IMR-90 (cell line): ENCODE measurements around the gene GNG5. TPM values are rescaled to one million over a fixed set of nuclear protein-coding genes. Genes with fewer than 3 reads are reported as not detected.

Experiments used
- ATAC-seq: fragments of 200-7000 bp; cut with Tn5 transposase; 2 replicates; pipeline ENCODE4 v1.9.1; 2020; ENCODE audit warnings: low read depth, mild to moderate bottlenecking, moderate library complexity
- BruUV-seq: library from RNA; stranded (reverse); fragments of 400-500 nt; replicated peaks from 2 replicates; lab custom pipeline; 2021; lab: Mats Ljungman, UMichigan
- CTCF ChIA-PET: fragments of 300-600 bp; formaldehyde crosslinking; extraction: SDS; loops from one replicate; lab custom pipeline; 2021; ENCODE audit warnings: antibody characterized with exemption; lab: Yijun Ruan, JAX
- POLR2A ChIA-PET: fragments of 300-600 bp; sonication (Branson Sonifier 250); formaldehyde crosslinking; loops from one replicate; lab custom pipeline; 2022; ENCODE audit warnings: antibody characterized with exemption; ENCODE audit not compliant: unreplicated experiment; lab: Charles Lee
- DNase-seq: peaks from one replicate; pipeline ENCODE4 v3.0.0; 2013
- H2AFZ ChIP-seq: replicated peaks from 2 replicates; pipeline ENCODE3; 2013; ENCODE audit warnings: low read length, mild to moderate bottlenecking; ENCODE audit not compliant: poor library complexity
- H2AK5ac ChIP-seq: 2 replicates; pipeline ENCODE4 v1.6.1; 2013; ENCODE audit warnings: low read depth, low read length, inconsistent platforms
- H2AK9ac ChIP-seq: replicated peaks from 2 replicates; pipeline ENCODE3; 2013; ENCODE audit warnings: mild to moderate bottlenecking, low read depth, low read length, moderate library complexity; ENCODE audit not compliant: poor library complexity
- H2BK120ac ChIP-seq: 2 replicates; pipeline ENCODE4 v1.6.1; 2013; ENCODE audit warnings: low read depth, low read length, inconsistent platforms
- H2BK15ac ChIP-seq: 3 replicates; pipeline ENCODE4 v1.6.1; 2013; ENCODE audit warnings: low read depth, low read length, inconsistent platforms
- H2BK20ac ChIP-seq: 2 replicates; pipeline ENCODE4 v1.6.1; 2013; ENCODE audit warnings: low read depth, mild to moderate bottlenecking, inconsistent platforms, low read length, moderate library complexity
- H2BK5ac ChIP-seq: 2 replicates; pipeline ENCODE4 v1.6.1; 2013; ENCODE audit warnings: mild to moderate bottlenecking, low read depth, low read length, inconsistent platforms; ENCODE audit not compliant: poor library complexity, severe bottlenecking
- H3K14ac ChIP-seq: replicated peaks from 2 replicates; pipeline ENCODE4 v1.6.1; 2013; ENCODE audit warnings: low read depth, low read length, inconsistent platforms
- H3K18ac ChIP-seq: 2 replicates; pipeline ENCODE4 v1.6.1; 2013; ENCODE audit warnings: low read depth, low read length, control low read depth
- H3K23ac ChIP-seq: 2 replicates; pipeline ENCODE4 v1.6.1; 2013; ENCODE audit warnings: low read depth, low read length, inconsistent platforms
- H3K27ac ChIP-seq: 2 replicates; pipeline ENCODE4 v1.5.1; 2013; ENCODE audit warnings: mild to moderate bottlenecking, control low read depth, low read length; ENCODE audit not compliant: insufficient read depth
- H3K27me3 ChIP-seq: 2 replicates; pipeline ENCODE4 v1.6.1; 2013; ENCODE audit warnings: low read length; ENCODE audit not compliant: control insufficient read depth, insufficient read depth
- H3K36me3 ChIP-seq: 2 replicates; pipeline ENCODE4 v1.6.1; 2013; ENCODE audit warnings: low read length, mixed read lengths; ENCODE audit not compliant: control insufficient read depth, insufficient read depth
- H3K4ac ChIP-seq: 2 replicates; pipeline ENCODE4 v1.6.1; 2013; ENCODE audit warnings: low read depth, low read length, inconsistent platforms
- H3K4me1 ChIP-seq: 2 replicates; pipeline ENCODE4 v1.6.1; 2013; ENCODE audit warnings: low read length, mixed read lengths; ENCODE audit not compliant: control insufficient read depth, insufficient read depth
- H3K4me2 ChIP-seq: 2 replicates; pipeline ENCODE4 v1.6.1; 2013; ENCODE audit warnings: low read depth, mild to moderate bottlenecking, control low read depth, low read length, moderate library complexity
- H3K4me3 ChIP-seq: 2 replicates; pipeline ENCODE4 v1.5.1; 2013; ENCODE audit warnings: low read depth, mild to moderate bottlenecking, control low read depth, low read length, moderate library complexity; ENCODE audit not compliant: insufficient read depth
- H3K56ac ChIP-seq: 2 replicates; pipeline ENCODE4 v1.6.1; 2013; ENCODE audit warnings: low read length, inconsistent platforms; ENCODE audit not compliant: insufficient read depth; ENCODE audit errors: extremely low read depth
- H3K79me1 ChIP-seq, 2 experiments: 2 replicates each; pipeline ENCODE4 v1.6.1; 2013; ENCODE audit warnings: low read length in 2 of 2, inconsistent platforms in 1 of 2, low read depth in 1 of 2
- H3K9ac ChIP-seq: 2 replicates; pipeline ENCODE4 v1.6.1; 2013; ENCODE audit warnings: low read depth, low read length, control low read depth
- H3K9me1 ChIP-seq: 2 replicates; pipeline ENCODE4 v1.6.1; 2013; ENCODE audit warnings: low read length, inconsistent platforms; ENCODE audit not compliant: insufficient read depth
- H3K9me3 ChIP-seq: 2 replicates; pipeline ENCODE4 v1.6.1; 2013; ENCODE audit warnings: low read length; ENCODE audit not compliant: control insufficient read depth, insufficient read depth
- H4K20me1 ChIP-seq: 2 replicates; pipeline ENCODE4 v1.6.1; 2013; ENCODE audit warnings: low read length, inconsistent platforms; ENCODE audit not compliant: insufficient read depth
- H4K5ac ChIP-seq: 2 replicates; pipeline ENCODE4 v1.6.1; 2013; ENCODE audit warnings: mild to moderate bottlenecking, low read depth, low read length, control low read depth
- H4K8ac ChIP-seq, 2 experiments: 2 replicates each; pipeline ENCODE4 v1.6.1; 2013; ENCODE audit warnings: low read depth in 2 of 2, low read length in 2 of 2, control low read depth in 1 of 2, inconsistent platforms in 1 of 2
- H4K91ac ChIP-seq: 2 replicates; pipeline ENCODE4 v1.6.1; 2013; ENCODE audit warnings: low read depth, low read length, inconsistent platforms; ENCODE audit not compliant: insufficient read depth
- ELK1 ChIP-seq: fragments of 150-350 bp; IDR thresholded peaks from 2 replicates; pipeline ENCODE4 v1.6.1; 2016; ENCODE audit warnings: low read depth, mild to moderate bottlenecking, low read length, moderate library complexity, borderline replicate concordance
- MXI1 ChIP-seq: IDR thresholded peaks from 2 replicates; pipeline ENCODE4 v1.6.1; 2012; ENCODE audit warnings: low read depth, mild to moderate bottlenecking, low read length, moderate library complexity, borderline replicate concordance
- POLR2A ChIP-seq: IDR thresholded peaks from 2 replicates; pipeline ENCODE4 v1.6.1; 2012; ENCODE audit warnings: mild to moderate bottlenecking, low read depth, low read length
- WGBS, 2 experiments: methylation state at CpG; one replicate each; pipeline versions ENCODE4 v1.1.5 to v1.1.7; 2013; ENCODE audit warnings: missing lambda C conversion rate in 2 of 2; ENCODE audit not compliant: insufficient read length in 1 of 2; ENCODE audit errors: extremely low coverage in 2 of 2; 5-methylcytosine and 5-hydroxymethylcytosine counted together
- dilution Hi-C: fragments of 300-500 bp; cut with HindIII; formaldehyde crosslinking; loops from one replicate; pipeline ENCODE4 v1.14.3; 2018; ENCODE audit warnings: low sequenced_read_pairs; ENCODE audit not compliant: unreplicated experiment
- in situ Hi-C: fragments of 300-500 bp; cut with MboI; formaldehyde crosslinking; loops from 3 replicates; pipeline ENCODE4 v1.14.3; 2019; ENCODE audit warnings: low sequenced_read_pairs, inconsistent platforms, mixed read lengths
- intact Hi-C: fragments of 100-400 bp; cut with micrococcal nuclease; formaldehyde crosslinking; loops from 2 replicates; pipeline ENCODE4 v1.10.0; 2022
- polyA plus RNA-seq, 3 experiments: library from polyadenylated mRNA; depleted of rRNA; stranded (reverse); fragments of >200 nt; gene quantifications; 2 replicates each; pipeline ENCODE4 v1.2.3, GENCODE V29; 2012; ENCODE audit warnings: low replicate concordance in 1 of 3
- total RNA-seq: library from RNA; depleted of rRNA; stranded (reverse); fragments of >200 nt; gene quantifications from 2 replicates; pipeline ENCODE4 v1.2.3, GENCODE V29; 2012

Gene GNG5
- total and polyA plus RNA-seq, 2 of the 4 experiments (the other 2 are of a cell fraction): 36.4 to 128 TPM

- intact Hi-C loops (no loop called here), in situ Hi-C loops (no loop called here), dilution Hi-C loops (no loop called here)
- Histone ChIP-seq H3K23ac (no peak overlapping the region), H2BK15ac (no peak overlapping the region), H4K20me1 (peaks cover 4% of the 10 kb centered on the region), H4K5ac (no peak overlapping the region), H3K27me3 (no peaks in the 10 kb centered on the region), H3K36me3 (0 out of 2 replicates have a peak, but pooled peaks cover under 1% of the 10 kb centered on the region), H3K4me1 (peaks cover 1% of the 10 kb centered on the region), H3K9me1 (peaks cover 1% of the 10 kb centered on the region; the same call in 1 of the 2 replicates), H3K56ac (no peak overlapping the region), H4K91ac (no peak overlapping the region), H3K27ac (no peak overlapping the region), H3K4me2 (no peak overlapping the region), H3K14ac (no peak overlapping the region), H2AK9ac (no peak overlapping the region), H4K8ac (no peak overlapping the region), H3K9ac (no peak overlapping the region), H2AK5ac (no peak overlapping the region), H2BK120ac (no peak overlapping the region), H3K18ac (no peak overlapping the region), H2AFZ (no peak overlapping the region), H3K4me3 (no peak overlapping the region), H3K9me3 (no peaks in the 10 kb centered on the region), H3K4ac (no peak overlapping the region), H2BK5ac (no peak overlapping the region), H2BK20ac (no peak overlapping the region), H3K79me1 (peaks cover 2 to 21% of the 10 kb centered on the region in 2 experiments; a peak in 3 of 4 replicates)
- ChIA-PET POLR2A (no interaction called here), CTCF (no interaction called here)
- TF ChIP-seq MXI1 (no peak), POLR2A (no peak), ELK1 (no peak)
- BruUV-seq: no TSS peak
- WGBS, 2 experiments: no CpG with 5 or more reads among the region's 1 CpG
- DNase-seq (no peak), ATAC-seq (no peak)
Observed at GRCh38 chr1:84476225-84476624, 30.2 kb downstream of the GNG5 start.
